Heart left ventricle (tissue), 16 donors: ENCODE data around the gene PRAMEF20. TPM values are rescaled to one million over a fixed set of nuclear protein-coding genes. Genes with fewer than 3 reads are reported as not detected.
A peak's percentile ranks its signal among the peaks of the same experiment; 100 is the strongest.

Experiments
- ATAC-seq, 4 donors: fragments of 200-7000 bp; cut with Tn5 transposase; one replicate each; pipeline ENCODE4 v1.9.1; 2020 to 2022; ENCODE audit warnings: moderate library complexity in 4 of 4, mild to moderate bottlenecking in 3 of 4, moderate number of reproducible peaks in 1 of 4
- DNase-seq, 5 donors: peaks; one replicate each; pipeline ENCODE4 v3.0.0-alpha.2; 2020
- H3K27ac ChIP-seq, 12 donors: fragments of 200-600 bp; sonication (generic) in 4 of 12; one replicate each; pipeline versions ENCODE4 v1.5.0 to v1.8.0; 2016 to 2022; ENCODE audit warnings: mild to moderate bottlenecking in 2 of 12
- H3K27me3 ChIP-seq, 9 donors: fragments of 200-600 bp; sonication (generic) in 2 of 9; one replicate each; pipeline versions ENCODE4 v1.5.1 to v1.8.0; 2016 to 2022; ENCODE audit warnings: mild to moderate bottlenecking in 3 of 9
- H3K36me3 ChIP-seq, 9 donors: fragments of 200-600 bp; sonication (generic) in 2 of 9; one replicate each; pipeline versions ENCODE4 v1.5.0 to v1.8.0; 2018 to 2022; ENCODE audit warnings: mild to moderate bottlenecking in 2 of 9
- H3K4me1 ChIP-seq, 12 donors: fragments of 200-600 bp; sonication (generic) in 4 of 12; one replicate each; pipeline versions ENCODE4 v1.5.0 to v1.8.0; 2016 to 2022; ENCODE audit warnings: mild to moderate bottlenecking in 3 of 12
- H3K4me3 ChIP-seq, 12 donors: fragments of 200-600 bp; sonication (generic) in 4 of 12; one replicate each; pipeline versions ENCODE4 v1.5.0 to v1.8.0; 2017 to 2022; ENCODE audit warnings: mild to moderate bottlenecking in 9 of 12, moderate library complexity in 4 of 12
- H3K9me3 ChIP-seq, 12 donors: fragments of 200-600 bp; sonication (generic) in 4 of 12; one replicate each; pipeline versions ENCODE4 v1.5.0 to v1.8.0; 2016 to 2022; ENCODE audit warnings: mild to moderate bottlenecking in 1 of 12
- CTCF ChIP-seq, 12 donors: fragments of 200-600 bp; sonication (generic) in 4 of 12; IDR thresholded peaks; one replicate each; pipeline versions ENCODE4 v1.5.0 to v1.8.0; 2018 to 2022; ENCODE audit warnings: antibody characterized with exemption in 12 of 12, mild to moderate bottlenecking in 5 of 12
- POLR2A ChIP-seq, 2 donors: fragments of 450-650 bp; IDR thresholded peaks; one replicate each; pipeline ENCODE4 v1.6.1; 2017; ENCODE audit warnings: antibody characterized with exemption in 2 of 2, mild to moderate bottlenecking in 2 of 2, moderate library complexity in 2 of 2
- WGBS, 4 donors: extraction: QIAGEN DNeasy Blood & Tissue Kit in 2 of 4; methylation state at CpG; one replicate each; pipeline versions ENCODE4 v1.1.5 to v1.1.7; 2013 to 2018; 5-methylcytosine and 5-hydroxymethylcytosine counted together
- intact Hi-C, 10 donors: fragments of 100-400 bp; cut with DNase I; formaldehyde crosslinking; loops; one replicate each; pipeline versions ENCODE4 v1.11.1 to v1.14.2; 2022
- polyA plus RNA-seq, 2 donors: library from polyadenylated mRNA; stranded (reverse); fragments of 200-250 nt; gene quantifications; one replicate each; pipeline ENCODE4 v1.2.3, GENCODE V29; 2013
- total RNA-seq, 9 donors: library from RNA; depleted of rRNA in 2 of 9; stranded (reverse); fragments of >200 nt in 2 of 9; fragmentation: NEBNext Ultra II Directional in 3 of 9; extraction: Animal tissue kit (Norgen Biotek cat#: 25700) in 3 of 9; gene quantifications; one replicate each; pipeline versions ENCODE4 v1.1.0 to v1.2.4, GENCODE V29; 2016 to 2023
- donor health status: ischemic (EF 13 %, LVEDD 7.1; RV severe dilation, severe dysfunction).
- donor health status: healthy with polysubstance abuse.
- donor health status: DM: no; HTN: yes; CAD: no.
- donor health status: DM: no; HTN: no; CAD: no.
- donor health status: ischemic (EF 25% LVEDD 6.9; RV normal size, moderate dysfunction).
- donor health status: ischemic (EF 25% LVEDD 5.7; RV mildly dilated, moderate dysfunction).
- donor health status: healthy.
- donor health status: DM: yes; HTN: yes; CAD: no.
- donor health status: ischemic (EF 35%, LVEDD 5.7; RV mildly dilated, moderate dysfunction).
- donor health status: nonischemic (EF 11% LVEDD 7.7; RV severe dilation, severe dysfunction).
- donor health status: DM: yes; HTN: yes; CAD: no.
- donor health status: PGD.
- donor health status: ischemic (EF 29% LVEDD 5.4; RV normal size, mild dysfunction).
- donor health status: nonischemic (EF 23%, LVEDD 6.1; RV moderate dilation, normal function).

PRAMEF20 gene
- total and polyA plus RNA-seq, 11 donors, result not detected

DNA sequence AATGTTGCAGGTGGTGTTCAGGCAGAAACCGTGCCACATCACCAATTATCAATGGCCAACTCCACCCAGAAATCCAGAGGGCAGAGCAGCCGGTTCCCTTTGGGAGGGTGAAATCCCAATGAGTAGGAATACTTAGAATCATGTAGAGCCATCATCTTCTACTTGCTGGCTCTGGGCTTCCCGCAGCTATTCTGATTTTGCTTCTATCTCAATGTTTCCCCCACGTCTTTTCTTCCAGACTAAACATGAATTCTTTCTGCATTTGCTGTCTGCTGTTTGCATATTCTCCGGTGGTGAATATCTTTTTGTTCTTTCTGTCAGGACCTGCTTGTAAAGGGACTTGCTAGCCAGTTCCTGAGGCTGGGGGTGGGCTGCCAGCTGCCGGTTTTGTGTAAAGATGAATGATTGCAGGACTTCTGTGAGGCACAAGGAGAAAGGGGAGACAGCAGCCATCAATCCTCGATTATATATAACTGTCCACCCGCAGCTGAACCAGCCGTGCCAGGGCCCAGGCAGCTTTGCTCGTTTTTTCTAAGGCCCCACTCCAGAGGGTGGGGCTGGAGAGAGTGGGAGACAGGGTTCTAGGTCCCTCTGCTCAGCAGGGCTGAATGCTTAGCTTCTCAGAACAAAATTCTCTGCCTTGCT, 33.2 kb downstream of the PRAMEF20 start:
- Histone ChIP-seq H3K4me1 (no peaks in the 10 kb centered on the region), H3K4me3 (no peak overlapping the region), H3K36me3 (no peaks in the 10 kb centered on the region), H3K27me3 (no peaks in the 10 kb centered on the region), H3K9me3 (no peaks in the 10 kb centered on the region), H3K27ac (no peak overlapping the region)
- DNase-seq (no peak), ATAC-seq (no peak)
- intact Hi-C loops, result no loop called here
- TF ChIP-seq POLR2A (IDR thresholded peaks at IDR 0.05), result no peak
- TF ChIP-seq CTCF (IDR thresholded peaks at IDR 0.05), result no peak
- WGBS, 4 donors, result 53 to 70% (median 62%) methylated on average over 10 of the region's 10 CpGs

DNA sequence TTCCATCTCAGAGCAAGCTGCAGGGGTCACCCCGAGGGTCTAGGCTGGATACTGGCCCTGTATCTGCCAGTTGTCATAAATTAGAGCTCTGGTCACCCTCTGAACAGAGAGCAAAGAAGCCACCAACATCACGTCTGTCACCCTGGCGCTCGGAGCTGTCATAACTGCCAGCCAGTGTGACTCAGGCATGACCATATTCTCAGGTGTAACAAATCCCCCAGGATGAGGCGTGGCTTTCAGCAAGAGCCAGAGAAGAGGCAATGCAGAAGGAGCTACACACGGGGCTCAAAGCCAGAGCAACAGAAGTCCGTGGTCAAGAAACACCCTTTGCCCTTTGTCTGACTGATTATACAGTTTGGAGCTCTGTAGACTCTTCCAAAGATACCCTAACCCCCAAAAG, 40.0 kb downstream of the PRAMEF20 start:
- 69 to 78% (median 71%) methylated on average over 7 of the region's 7 CpGs for WGBS, 4 donors
- DNase-seq, result peak in 1 of 5 donors; percentile 3
- intact Hi-C loops, result no loop called here

DNA sequence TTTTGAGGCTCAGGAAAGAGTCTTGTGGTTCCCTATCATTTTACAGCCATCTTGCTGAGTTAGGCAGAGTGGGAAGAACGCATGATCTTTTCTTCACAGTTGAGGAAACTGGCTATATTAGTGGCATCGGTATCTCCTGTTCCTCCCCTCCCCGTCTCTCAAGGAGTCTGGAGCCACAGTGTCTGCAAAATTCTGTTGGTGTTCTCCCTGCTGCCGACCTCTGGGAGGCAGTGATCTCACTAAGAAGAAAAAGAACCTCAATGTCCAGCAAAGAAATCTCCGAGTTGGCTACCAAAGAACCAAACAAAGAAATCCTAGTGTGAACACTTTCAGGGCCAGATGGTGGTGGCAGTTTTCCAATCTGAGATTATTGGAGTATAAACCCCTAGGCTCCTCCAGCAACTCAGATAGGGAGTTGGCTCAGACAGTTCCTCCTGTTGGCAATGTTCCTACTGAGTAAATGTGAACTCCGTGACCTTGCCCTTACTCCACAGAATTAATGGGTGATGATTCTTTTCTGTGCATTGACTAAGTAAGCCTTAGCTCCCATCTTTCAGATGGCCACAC, 41.2 kb downstream of the PRAMEF20 start:
- WGBS, 4 donors, result 39 to 46% (median 41%) methylated on average over 6 of the region's 6 CpGs
- intact Hi-C loops, result no loop called here
- H3K4me3 ChIP-seq, result no peak overlapping the region
- no peak overlapping the region for H3K27ac ChIP-seq
- TF ChIP-seq POLR2A (IDR thresholded peaks at IDR 0.05) (no peak), CTCF (IDR thresholded peaks at IDR 0.05) (no peak)
- ATAC-seq (peak in 1 of 4 donors; percentile 59), DNase-seq (no peak)
- no peaks in the 10 kb centered on the region for H3K36me3 ChIP-seq
- no peaks in the 10 kb centered on the region for H3K4me1 ChIP-seq
- H3K9me3 ChIP-seq, result peaks cover 0 to 3% (median 0%) of the 10 kb centered on the region in 12 donors
- H3K27me3 ChIP-seq, result no peaks in the 10 kb centered on the region

More for the DNA sequence above, 40.0 kb downstream of the PRAMEF20 start:
- Histone ChIP-seq H3K36me3 (no peaks in the 10 kb centered on the region), H3K4me1 (no peaks in the 10 kb centered on the region), H3K9me3 (peaks cover 0 to 3% (median 0%) of the 10 kb centered on the region in 12 donors), H3K27ac (no peak overlapping the region), H3K4me3 (no peak overlapping the region), H3K27me3 (no peaks in the 10 kb centered on the region)
- TF ChIP-seq POLR2A (IDR thresholded peaks at IDR 0.05) (no peak), CTCF (IDR thresholded peaks at IDR 0.05) (no peak)
- ATAC-seq, result no peak

DNA sequence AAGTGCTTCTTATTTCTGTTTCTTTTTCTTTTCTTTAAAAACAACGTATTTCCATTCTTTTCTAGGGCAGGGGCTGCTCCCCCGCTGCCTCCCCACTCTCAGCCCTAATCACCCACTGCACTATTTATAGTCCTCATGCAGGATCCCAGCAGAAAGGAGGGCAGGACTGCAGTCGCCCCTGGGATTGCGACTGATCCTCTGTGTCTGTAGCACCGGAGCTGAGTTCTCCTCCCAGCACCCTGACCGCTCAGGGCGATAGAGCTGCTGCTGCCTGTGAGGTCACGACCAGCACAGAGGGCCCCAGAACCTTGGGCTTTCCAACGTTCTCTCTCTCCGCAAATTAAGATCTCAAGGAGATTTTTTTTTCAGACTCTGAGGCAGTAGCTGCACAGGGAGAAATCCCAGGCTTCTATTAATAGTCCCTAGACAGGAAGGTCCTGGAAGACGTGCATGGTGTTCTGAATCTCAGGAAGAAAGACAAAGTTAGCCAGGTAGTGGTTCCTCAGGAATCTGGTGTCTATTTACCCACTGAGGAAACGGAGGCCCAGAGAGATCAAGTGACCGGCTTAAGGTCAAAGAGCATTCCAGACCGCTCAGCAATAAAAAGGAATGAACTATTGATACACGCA, 46.8 kb downstream of the PRAMEF20 start:
- peak overlapping the region in 1 of 12 donors; percentile 19 for H3K27ac ChIP-seq
- ATAC-seq (peak in 3 of 4 donors; percentile 75 to 83 (median 77)), DNase-seq (peak in 1 of 5 donors; percentile 29)
- no peaks in the 10 kb centered on the region for H3K9me3 ChIP-seq
- no peaks in the 10 kb centered on the region for H3K36me3 ChIP-seq
- H3K4me1 ChIP-seq, result peaks cover 0 to 6% (median 0%) of the 10 kb centered on the region in 12 donors
- intact Hi-C loops, result no loop called here
- TF ChIP-seq CTCF (IDR thresholded peaks at IDR 0.05) (no peak), POLR2A (IDR thresholded peaks at IDR 0.05) (no peak)
- WGBS, 4 donors, result 43 to 51% (median 46%) methylated on average over 15 of the region's 15 CpGs
- no peaks in the 10 kb centered on the region for H3K27me3 ChIP-seq
- peak overlapping the region in 1 of 12 donors; percentile 23 for H3K4me3 ChIP-seq
